NCI-H2196 treated with DMSO at 0.1 percent for 48 hours (cell line): ENCODE measurements around the gene COL27A1.

Source experiments
- DNase-seq: peaks from one replicate; lab custom pipeline; 2025; ENCODE audit not compliant: unreplicated experiment; lab: John Stamatoyannopoulos, UW

COL27A1 gene

GRCh38 chr9:114155263-114155994 lies at the start of gene COL27A1:
COL27A1 (plus strand) TSS chr9:114155537; CDS start chr9:114155951, 414 bp downstream.
- DNase-seq = peak; percentile 38

GRCh38 chr9:114107286-114108001 lies 47.9 kb upstream of the COL27A1 start:
- no peak for DNase-seq

GRCh38 chr9:114108016-114108833 lies 47.1 kb upstream of the COL27A1 start:
- DNase-seq = peak; percentile 65

- DNase-seq = no peak
Measured at GRCh38 chr9:114109124-114109523, 46.2 kb upstream of the COL27A1 start.

- no peak for DNase-seq
Measured at GRCh38 chr9:114110180-114110579, 45.2 kb upstream of the COL27A1 start.

- DNase-seq = no peak
Measured at GRCh38 chr9:114112325-114112724, 43.0 kb upstream of the COL27A1 start.

- DNase-seq = no peak
Measured at GRCh38 chr9:114112778-114113584, 42.4 kb upstream of the COL27A1 start.

GRCh38 chr9:114114364-114114763 lies 41.0 kb upstream of the COL27A1 start:
- no peak for DNase-seq

- no peak for DNase-seq
Measured at GRCh38 chr9:114115654-114116125, 39.6 kb upstream of the COL27A1 start.

GRCh38 chr9:114116126-114116747 lies 39.1 kb upstream of the COL27A1 start:
- DNase-seq = no peak

- no peak for DNase-seq
Measured at GRCh38 chr9:114117614-114117995, 37.7 kb upstream of the COL27A1 start.

GRCh38 chr9:114117996-114118830 lies 37.1 kb upstream of the COL27A1 start:
- peak; percentile 65 for DNase-seq

GRCh38 chr9:114119242-114120191 lies 35.8 kb upstream of the COL27A1 start:
- DNase-seq = no peak

GRCh38 chr9:114120192-114121014 lies 34.9 kb upstream of the COL27A1 start:
- DNase-seq = no peak

GRCh38 chr9:114121227-114122135 lies 33.9 kb upstream of the COL27A1 start:
- no peak for DNase-seq
